GM18861 (cell line): ENCODE measurements around the gene ARHGAP12.
"Not testable (repeated sequence)": the region's sequence is repeated elsewhere in the genome, so short reads cannot be mapped to it uniquely, and the experiment has no call there.

Experiments
- ATAC-seq: cut with Tn5 transposase; IDR thresholded peaks from one replicate; pipeline ENCODE4 v1.9.1; 2021; ENCODE audit not compliant: unreplicated experiment

ARHGAP12 gene, protein sequence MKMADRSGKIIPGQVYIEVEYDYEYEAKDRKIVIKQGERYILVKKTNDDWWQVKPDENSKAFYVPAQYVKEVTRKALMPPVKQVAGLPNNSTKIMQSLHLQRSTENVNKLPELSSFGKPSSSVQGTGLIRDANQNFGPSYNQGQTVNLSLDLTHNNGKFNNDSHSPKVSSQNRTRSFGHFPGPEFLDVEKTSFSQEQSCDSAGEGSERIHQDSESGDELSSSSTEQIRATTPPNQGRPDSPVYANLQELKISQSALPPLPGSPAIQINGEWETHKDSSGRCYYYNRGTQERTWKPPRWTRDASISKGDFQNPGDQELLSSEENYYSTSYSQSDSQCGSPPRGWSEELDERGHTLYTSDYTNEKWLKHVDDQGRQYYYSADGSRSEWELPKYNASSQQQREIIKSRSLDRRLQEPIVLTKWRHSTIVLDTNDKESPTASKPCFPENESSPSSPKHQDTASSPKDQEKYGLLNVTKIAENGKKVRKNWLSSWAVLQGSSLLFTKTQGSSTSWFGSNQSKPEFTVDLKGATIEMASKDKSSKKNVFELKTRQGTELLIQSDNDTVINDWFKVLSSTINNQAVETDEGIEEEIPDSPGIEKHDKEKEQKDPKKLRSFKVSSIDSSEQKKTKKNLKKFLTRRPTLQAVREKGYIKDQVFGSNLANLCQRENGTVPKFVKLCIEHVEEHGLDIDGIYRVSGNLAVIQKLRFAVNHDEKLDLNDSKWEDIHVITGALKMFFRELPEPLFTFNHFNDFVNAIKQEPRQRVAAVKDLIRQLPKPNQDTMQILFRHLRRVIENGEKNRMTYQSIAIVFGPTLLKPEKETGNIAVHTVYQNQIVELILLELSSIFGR

DNA sequence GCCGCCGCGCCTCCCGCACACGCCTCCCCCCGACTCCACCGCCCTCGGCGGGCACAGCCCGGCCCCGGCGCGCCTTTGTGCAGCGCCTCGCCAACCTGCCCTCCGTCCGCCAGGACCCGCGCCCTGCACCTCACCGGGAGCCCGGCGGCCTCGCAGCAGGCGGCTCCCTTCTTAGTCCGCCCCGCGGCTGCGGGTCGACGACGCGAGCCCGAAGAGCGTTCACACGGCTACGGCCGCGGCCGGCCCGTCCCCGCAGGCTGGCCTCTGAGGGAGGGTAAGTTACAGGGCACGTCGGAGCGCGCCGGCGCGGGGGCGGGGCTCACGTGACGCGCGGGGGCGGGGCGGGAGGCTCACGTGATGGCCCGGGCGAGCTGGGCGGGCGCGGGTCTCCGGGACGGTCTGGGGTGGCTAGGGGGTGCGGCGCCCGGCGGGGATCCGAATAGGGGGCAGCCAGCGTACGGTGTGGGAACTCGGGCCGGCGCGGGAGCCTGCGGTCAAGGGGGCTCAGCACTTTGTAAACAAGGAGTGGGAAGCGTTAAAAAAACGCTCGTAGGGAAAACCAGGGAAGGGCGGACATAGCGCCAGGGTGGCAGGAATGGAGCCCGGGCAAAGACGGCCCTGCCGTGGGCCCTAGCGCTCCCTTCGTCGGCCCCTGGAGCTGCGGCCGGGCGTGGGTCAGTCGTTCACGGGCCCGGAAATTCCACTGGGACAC, at the start of gene ARHGAP12:
ARHGAP12 (minus strand) TSS at position 283 of the 712 bp plus-strand sequence. CDS start 19,976 bp downstream, outside the sequence.
- peak; percentile 58 for ATAC-seq

DNA sequence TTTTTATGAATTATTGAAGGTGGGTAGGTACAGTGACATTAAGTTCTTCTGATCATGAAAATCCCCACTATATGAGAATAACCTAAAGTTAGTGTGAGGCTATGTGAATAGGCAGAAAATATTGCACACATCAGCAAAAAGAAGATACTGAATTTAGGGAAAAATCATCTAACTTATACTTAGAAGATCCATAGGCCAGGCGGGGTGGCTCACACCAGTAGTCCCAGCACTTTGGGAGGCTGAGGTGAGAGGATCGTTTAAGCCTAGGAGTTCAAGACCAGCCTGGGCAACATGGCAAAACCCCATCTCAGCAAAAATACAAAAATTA, 49.5 kb upstream of the ARHGAP12 start:
- no peak for ATAC-seq

DNA sequence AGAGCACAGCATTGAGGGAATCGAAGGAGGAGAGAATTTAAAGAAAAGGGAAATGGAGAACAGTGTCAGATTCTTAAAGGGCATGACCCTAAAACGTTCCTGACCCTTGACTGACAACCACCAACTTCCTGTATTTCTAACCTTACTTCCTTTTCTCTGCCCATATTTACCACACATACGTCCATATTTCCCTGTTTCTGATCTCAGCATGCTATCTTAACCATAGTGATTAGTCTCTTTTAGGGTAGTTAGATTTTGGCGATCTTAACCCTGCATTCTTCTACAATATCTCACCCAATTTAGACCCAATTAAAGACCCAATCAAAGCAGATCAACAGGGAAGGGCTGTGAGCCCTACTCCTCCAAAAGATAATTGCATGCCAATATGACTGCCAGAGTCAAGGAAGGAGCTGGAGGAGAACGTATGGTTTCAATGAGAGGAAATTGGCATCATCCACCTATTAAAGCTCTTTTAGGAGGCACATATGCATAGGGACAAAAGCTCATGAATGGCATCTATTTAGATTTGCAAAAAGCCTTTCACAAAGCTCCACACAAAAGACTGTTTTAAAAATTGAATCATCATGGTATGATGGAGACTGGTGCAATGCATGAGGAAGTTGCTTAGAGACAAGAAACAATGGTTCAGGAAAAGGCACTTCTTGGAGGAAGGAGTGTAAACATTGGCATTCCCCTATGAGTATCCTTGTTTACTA, 49.0 kb upstream of the ARHGAP12 start:
- peak; percentile 52 for ATAC-seq

DNA sequence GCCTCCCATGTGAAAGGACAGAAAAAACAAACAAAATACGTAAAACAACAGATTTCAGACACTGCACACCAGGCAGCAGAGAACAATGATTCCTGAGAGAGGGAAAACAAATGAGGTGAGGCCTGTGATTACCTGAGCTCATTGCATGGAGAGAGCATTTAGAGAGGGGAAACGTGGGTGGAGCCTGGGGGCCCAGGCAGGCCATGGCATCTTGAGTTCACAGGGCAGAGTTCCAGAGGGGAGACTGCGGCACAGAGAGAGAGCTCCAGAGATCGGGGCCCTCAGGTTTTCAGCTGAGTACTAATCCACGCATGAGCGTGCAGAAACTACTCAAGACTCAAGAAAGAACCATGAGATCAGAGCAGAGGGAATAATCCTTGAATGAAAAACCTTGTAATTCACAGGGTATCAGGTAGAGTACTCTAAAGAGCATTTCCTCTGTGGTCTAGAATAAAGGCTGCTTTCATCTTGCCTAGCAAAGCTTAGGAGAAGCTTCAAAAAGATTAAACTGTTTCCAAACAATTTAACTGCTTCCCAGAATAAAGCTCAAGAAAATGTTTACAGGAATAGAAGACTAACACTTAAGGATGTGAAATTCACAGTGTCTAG, 46.6 kb upstream of the ARHGAP12 start:
- no peak for ATAC-seq

DNA sequence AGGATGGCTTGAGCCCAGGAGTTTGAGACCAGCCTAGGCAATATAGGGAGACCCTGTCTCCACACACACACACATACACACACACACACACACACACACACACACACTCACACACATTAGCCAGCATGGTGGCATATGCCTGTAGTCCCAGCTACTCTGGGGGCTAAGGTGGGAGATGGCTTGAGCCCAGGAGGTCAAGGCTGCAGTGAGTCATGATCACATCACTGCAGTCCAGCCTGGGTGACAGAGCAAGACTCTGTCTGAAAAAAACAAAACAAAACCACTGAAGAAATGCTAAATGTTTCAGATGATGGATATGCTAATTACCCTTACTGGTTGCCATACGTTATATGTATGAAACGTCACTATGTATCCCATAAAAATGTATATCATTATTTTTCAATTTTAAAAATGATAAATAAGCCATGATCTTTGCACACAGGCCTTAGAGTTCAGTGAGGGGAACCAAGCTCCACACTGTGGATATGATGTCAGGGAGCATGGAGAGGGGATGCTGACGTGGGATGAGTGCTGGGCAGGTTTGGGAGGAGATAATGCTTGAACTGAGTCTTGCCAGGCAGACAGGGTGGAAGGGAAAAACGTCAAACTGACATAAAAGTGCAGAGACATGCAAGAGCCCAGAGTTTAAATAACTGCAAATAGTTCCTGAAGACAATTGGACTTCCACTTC, 45.9 kb upstream of the ARHGAP12 start:
- no peak for ATAC-seq

DNA sequence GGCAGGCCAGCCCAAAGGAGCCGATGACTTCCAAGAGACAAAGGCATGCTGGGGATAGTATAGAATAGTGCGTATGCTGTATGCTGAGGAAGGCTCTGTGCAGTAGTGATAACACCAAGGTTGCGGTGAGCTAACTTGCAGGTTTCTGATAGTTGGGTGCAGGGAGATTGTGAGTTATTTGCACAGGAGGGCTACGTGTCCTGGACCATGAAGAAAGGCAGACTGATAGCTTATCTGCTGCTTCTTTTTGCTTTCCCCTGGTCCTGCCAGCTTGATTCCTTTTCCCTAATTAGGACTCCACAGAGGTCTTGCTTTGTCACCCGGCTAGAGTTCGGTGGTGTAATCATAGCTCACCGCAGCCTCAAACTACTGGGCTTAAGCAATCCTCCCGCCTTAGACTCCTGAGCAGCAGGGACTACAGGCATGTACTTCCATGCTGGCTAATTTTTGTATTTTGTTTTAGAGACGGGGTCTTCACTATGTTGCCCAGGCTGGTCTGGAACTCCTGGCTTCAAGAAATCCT, 43.9 kb upstream of the ARHGAP12 start:
- no peak for ATAC-seq

DNA sequence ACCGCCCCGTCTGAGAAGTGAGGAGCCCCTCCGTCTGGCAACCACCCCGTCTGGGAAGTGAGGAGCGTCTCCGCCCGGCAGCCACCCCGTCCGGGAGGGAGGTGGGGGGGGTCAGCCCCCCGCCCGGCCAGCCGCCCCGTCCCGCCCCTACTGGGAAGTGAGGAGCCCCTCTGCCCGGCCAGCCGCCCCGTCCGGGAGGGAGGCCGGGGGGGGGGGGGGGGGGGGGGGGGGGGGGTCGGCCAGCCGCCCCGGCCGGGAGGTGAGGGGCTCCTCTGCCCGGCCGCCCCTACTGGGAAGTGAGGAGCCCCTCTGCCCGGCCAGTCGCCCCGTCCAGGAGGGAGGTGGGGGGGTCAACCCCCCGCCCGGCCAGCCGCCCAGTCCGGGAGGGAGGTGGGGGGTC, 41.2 kb upstream of the ARHGAP12 start:
- ATAC-seq = not testable (repeated sequence)

DNA sequence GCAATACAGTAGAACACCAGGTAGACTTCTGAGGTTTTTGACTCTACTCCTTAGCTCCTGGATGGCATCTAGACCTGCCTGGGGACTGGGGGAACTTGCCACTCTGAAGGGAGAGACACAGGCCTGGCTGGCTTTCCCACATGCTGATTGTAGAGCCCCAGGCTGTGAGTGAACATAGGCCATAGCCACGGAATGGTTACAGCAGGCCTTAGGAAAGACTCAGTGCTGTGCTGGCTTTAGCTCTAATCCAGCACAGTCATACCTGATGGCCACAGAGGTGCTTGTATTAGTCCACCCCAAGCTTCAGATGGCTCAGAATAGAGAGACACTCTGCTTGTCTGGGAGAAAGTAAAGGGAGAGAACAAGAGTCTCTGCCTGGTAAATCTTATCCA, 35.0 kb upstream of the ARHGAP12 start:
- ATAC-seq = no peak

DNA sequence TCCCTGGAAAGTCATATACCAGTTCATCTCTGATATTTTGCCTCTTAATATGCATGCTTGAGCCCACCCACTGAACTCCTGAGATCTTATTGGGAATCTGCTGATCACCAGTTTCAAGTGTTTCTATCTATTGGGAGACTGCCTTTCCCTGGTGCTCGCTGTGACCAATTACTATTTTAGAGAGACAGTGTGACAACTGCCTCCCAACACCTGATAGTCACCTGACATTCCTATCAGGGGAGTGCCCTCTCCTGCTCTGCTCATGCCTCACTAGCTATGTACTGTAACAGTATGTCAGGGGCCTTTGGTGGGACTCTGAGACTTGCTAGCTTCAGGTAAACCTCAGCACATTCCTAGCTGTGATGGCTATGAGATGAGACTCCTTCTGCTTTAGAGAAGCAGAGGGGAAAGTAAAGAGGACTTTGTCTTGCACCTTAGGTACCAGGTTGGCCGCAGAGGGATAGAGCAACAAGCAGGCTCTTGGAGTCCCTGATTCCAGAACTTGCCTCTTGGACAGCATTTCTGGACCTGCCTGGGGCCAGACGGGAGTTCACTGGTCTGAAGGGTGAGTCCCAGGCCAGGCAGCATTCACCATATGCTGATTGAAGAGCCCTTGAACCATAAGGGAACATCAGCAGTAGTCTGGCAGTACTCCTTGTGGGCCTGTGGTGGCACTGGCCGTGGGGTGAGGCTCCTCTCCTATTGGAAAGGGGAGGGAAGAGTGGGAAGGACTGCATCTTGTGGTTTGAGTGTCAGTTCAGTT, 34.4 kb upstream of the ARHGAP12 start:
- no peak for ATAC-seq

DNA sequence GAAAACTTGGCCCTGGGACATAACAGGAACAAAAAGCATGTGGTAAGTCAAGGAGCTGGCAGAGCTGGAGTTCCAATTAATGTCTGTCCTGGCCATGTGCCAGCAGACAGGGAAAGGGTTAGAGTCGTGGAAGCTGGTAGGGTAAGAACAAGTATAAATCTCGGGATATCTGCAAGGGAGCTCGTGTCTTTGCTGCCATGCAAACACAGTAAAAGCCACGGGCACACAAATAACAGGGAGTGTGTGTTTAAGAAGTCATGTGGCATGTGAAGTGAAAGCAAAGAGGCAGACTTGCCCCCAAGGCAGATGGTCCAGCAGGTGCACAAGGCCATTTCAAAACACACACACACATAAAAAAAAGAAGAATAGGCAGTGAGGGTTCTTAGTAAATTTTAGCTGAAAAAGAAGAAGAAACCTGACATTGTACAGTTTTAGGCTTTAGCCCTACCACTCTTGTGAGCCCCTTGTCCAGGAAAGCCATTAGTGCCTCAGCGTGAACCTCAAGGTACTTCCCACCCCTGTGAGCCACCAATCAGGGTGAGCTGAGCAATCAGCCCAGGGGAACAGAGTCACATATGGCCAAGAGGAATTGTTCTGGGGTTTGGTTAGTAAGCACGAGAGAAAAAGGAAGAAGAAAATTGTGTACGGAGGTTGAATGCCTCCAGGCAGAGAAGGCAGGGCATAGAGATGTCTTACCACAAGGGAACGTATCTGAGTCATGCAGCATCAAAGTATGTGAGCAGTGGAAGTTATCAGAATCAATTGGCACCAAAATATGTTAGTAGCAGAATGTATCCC, 32.8 kb upstream of the ARHGAP12 start:
- ATAC-seq = no peak

DNA sequence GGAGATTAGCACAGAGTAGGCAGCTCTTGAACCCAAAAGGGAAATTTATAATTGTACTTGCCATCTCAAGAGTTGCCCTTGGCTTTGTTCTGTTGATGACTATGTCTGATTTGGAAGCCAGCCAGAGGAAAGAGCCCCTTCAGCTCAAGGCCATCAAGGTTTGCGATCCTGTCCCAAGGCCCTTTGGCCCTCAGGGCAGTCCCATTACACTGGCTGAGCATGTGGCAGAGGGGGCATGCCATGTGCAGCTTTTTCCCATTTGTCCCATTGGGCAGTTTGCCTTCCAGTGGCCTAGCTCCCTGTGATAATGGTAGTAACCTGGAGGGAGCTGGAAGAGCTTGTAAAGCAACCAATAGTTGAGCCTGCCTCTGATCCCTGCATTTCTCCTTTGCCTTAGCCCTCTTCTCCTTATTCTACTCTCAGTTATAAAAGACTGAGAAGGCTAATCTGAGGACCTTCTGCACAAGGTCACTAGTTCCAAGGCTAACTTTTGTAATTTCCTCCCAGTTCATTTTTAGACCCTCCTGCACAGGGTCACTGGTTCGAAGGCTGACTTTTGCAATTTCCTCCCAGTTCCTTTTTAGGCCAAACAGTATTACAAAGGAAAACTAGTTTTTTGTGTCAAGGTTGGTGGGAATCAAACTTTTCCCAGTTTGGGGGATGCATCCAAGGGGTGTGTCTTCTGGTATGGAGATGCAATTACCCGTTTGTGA, 31.0 kb upstream of the ARHGAP12 start:
- no peak for ATAC-seq

DNA sequence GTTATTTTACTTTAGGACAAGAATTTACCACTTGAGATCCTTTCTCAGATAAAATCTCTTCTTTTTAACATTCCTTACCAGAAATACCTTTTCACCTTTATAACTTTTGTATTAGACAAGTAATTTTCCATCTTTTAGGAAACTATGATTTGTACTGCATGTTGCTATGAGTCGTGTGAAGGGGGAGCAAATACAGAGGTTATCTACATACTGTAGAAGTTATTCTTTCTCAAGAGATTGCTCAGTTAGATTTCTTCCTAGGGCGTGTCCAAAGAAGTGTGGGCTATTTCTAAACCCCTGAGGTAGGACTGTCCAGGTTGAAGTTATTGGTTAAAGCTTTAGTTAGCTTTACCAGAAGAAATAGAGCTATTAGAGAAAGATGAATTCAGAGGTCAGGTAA, 30.2 kb upstream of the ARHGAP12 start:
- no peak for ATAC-seq

DNA sequence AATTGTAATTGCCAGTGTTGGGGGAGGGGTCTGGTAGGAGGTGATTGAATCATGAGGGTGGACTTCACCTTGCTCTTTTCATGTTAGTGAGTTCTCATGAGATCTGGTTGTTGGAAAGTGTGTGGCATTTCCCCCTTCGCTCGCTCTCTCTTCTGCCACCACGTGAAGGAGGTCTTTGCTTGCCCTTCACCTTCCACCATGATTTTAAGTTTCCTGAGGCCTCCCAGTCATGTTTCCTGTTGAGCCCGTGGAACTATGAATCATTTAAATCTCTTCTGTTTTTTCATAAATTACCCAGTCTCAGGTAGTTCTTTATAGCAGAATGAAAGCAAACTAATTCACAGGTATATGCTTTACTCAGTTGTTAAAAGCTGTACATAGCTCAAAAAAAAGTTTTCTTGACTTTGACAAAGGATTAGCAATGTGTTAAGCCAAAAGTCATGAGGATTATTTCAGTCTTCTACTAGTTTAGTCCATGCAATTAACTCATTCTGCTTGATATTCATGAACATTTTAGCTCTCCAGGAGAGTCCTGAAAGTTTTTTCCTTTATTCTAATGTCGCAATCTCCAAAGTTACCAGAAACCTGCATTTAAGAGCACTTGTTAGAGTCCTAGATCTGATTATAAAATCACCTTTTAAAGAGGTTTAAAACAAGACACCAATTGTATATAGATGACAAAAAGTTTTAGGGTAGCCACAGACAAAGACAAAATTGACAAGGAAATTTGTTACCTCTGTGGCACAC, 27.7 kb upstream of the ARHGAP12 start:
- ATAC-seq = no peak

DNA sequence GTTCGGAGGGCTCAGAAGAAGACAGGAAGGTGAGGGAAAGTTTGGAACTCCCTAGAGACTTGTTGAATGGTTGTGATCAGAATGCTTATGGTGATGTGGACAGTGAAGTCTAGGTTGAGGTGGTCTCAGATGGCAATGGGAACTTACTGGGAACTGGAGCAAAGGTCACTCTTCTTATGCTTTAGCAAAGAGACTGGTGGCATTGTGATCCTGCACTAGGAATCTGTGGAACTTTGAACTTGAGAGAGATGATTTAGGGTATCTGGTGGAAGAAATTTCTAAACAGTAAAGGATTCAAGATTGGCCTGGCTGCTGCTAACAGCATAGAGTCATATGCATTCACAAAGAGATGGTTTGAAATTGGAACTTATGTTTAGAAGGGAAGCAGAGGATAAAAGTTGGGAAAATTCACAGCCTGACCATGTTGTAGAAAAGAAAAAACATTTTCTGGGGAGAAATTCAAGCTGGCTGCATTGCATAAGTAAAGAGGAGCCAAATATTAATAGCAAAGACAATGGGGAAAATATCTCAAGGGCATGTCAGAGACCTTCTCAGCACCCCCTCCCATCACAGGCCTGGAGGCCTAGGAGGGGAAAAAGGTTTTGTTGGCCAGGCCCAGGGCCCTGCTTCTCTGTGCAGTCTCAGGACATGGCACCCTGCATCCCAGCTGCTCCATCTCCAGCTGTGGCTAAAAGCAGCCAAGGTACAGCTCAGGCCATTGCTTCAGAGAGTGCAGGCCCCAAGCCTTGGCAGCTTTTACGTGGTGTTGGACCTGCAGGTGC, 26.0 kb upstream of the ARHGAP12 start:
- ATAC-seq = no peak

DNA sequence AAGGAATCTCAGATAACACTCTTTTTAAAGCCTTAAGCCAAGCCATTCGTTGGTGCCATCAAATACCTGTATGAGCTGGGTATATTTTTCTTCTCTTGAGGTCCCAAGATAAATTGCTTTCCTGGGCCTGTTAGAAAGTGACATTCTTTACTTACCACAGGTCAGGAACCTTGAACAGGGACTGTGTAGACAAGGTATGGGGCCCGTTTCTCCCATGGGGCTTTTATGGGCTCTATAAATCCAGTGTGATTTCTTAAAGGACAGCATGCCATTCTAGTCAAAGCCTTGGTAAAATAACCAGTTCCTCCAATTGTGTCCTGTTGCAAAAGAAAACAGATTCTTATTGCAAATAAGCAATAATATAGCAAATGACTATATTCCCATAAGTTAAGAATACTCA, 24.8 kb upstream of the ARHGAP12 start:
- ATAC-seq = no peak

DNA sequence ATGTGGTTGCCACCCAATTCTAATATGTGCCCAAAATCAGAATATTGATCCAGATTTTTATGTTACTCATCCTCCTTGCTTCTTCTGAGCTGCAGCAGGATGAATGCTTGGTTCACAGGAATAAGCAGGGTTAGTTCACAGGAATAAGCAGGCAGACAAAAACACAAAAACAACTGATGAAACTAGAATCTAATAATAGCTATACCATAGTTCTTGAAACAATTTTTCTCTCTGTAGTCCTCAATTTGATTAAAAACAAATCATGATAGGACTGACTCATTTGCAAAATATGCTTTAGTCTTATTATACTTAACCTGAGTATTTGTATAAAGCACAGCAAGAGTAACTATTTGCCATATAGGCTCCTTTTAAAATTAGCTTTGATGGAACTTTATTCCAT, 24.4 kb upstream of the ARHGAP12 start:
- ATAC-seq = no peak
